Measurements from ENCODE around the gene HEPACAM.

DNA sequence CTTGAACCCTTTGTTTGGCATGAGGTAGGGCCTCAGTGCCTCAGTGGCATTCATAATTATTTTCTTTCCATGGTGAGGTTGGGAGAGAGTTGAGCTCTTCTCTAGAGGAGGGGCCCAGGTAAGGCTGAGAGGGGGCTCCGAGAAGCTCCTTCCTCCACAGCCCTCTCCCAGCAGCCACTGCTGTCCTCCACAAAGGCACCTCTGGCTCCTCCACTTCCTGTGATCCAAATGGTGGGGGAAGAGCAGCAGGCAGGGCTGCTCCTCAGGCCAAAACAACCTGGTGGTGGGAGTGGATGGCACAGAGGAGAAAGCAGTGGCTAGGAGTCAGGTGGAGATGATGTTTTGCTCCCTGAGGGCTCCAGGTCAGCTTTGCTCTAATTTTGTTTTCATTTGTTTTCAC is 51.5 kb downstream of the HEPACAM start:
- TF ChIP-seq, protein P1, sequence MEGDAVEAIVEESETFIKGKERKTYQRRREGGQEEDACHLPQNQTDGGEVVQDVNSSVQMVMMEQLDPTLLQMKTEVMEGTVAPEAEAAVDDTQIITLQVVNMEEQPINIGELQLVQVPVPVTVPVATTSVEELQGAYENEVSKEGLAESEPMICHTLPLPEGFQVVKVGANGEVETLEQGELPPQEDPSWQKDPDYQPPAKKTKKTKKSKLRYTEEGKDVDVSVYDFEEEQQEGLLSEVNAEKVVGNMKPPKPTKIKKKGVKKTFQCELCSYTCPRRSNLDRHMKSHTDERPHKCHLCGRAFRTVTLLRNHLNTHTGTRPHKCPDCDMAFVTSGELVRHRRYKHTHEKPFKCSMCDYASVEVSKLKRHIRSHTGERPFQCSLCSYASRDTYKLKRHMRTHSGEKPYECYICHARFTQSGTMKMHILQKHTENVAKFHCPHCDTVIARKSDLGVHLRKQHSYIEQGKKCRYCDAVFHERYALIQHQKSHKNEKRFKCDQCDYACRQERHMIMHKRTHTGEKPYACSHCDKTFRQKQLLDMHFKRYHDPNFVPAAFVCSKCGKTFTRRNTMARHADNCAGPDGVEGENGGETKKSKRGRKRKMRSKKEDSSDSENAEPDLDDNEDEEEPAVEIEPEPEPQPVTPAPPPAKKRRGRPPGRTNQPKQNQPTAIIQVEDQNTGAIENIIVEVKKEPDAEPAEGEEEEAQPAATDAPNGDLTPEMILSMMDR (IDR thresholded peaks at IDR 0.05) = no peak
- no peak for TF ChIP-seq POLR2A (IDR thresholded peaks at IDR 0.05)

All from body of pancreas (tissue), 4 donors.